Vagina (tissue), 2 donors: Measurements from ENCODE around the gene CBX4. TPM values are rescaled to one million over a fixed set of nuclear protein-coding genes. Genes with fewer than 3 reads are reported as not detected.

Experiments
- DNase-seq, 2 donors: peaks; one replicate each; pipeline ENCODE4 v3.0.0-alpha.2; 2017; ENCODE audit errors: extremely low spot score in 2 of 2
- H3K27ac ChIP-seq: fragments of 200-600 bp; sonication (generic); one replicate; pipeline ENCODE4 v1.5.1; 2019
- H3K27me3 ChIP-seq: fragments of 200-600 bp; sonication (generic); one replicate; pipeline ENCODE4 v1.5.1; 2019
- H3K36me3 ChIP-seq, 2 donors: fragments of 200-600 bp; sonication (generic); one replicate each; pipeline ENCODE4 v1.5.1; 2017 to 2019
- H3K4me1 ChIP-seq: fragments of 200-600 bp; sonication (generic); one replicate; pipeline ENCODE4 v1.5.1; 2019
- H3K4me3 ChIP-seq, 2 donors: fragments of 200-600 bp; sonication (generic); 1 replicate in 1 of 2; 2 replicates in 1 of 2; pipeline ENCODE4 v1.5.1; 2016 to 2019
- H3K9me3 ChIP-seq: fragments of 200-600 bp; sonication (generic); one replicate; pipeline ENCODE4 v1.5.1; 2019
- CTCF ChIP-seq, 3 experiments: fragments of 450-650 bp in 2 of 3; fragments of 200-600 bp in 1 of 3; sonication (generic) in 1 of 3; IDR thresholded peaks; one replicate each; pipeline ENCODE4 v1.5.1; 2017 to 2019; ENCODE audit warnings: antibody characterized with exemption in 3 of 3, mild to moderate bottlenecking in 2 of 3, moderate library complexity in 2 of 3
- POLR2A ChIP-seq, 2 donors: fragments of 450-650 bp; IDR thresholded peaks; one replicate each; pipeline ENCODE4 v1.6.1; 2017; ENCODE audit warnings: antibody characterized with exemption in 2 of 2, mild to moderate bottlenecking in 2 of 2, moderate library complexity in 2 of 2
- POLR2AphosphoS5 ChIP-seq, 2 donors: sonication (generic); formaldehyde crosslinking; IDR thresholded peaks; one replicate each; pipeline ENCODE4 v1.9.0; 2017; ENCODE audit warnings: antibody characterized with exemption in 2 of 2, mild to moderate bottlenecking in 2 of 2, low read depth in 1 of 2; ENCODE audit not compliant: insufficient read depth in 1 of 2
- intact Hi-C: fragments of 100-400 bp; cut with DNase I; formaldehyde crosslinking; loops from one replicate; pipeline ENCODE4 v1.15.1; 2023
- total RNA-seq: library from RNA; depleted of rRNA; stranded (reverse); fragments of >200 nt; gene quantifications from one replicate; pipeline ENCODE4 v1.2.3, GENCODE V29; 2016

The CBX4 gene
- total RNA-seq, 1 donor from 2014 or later: 13.0 TPM

DNA sequence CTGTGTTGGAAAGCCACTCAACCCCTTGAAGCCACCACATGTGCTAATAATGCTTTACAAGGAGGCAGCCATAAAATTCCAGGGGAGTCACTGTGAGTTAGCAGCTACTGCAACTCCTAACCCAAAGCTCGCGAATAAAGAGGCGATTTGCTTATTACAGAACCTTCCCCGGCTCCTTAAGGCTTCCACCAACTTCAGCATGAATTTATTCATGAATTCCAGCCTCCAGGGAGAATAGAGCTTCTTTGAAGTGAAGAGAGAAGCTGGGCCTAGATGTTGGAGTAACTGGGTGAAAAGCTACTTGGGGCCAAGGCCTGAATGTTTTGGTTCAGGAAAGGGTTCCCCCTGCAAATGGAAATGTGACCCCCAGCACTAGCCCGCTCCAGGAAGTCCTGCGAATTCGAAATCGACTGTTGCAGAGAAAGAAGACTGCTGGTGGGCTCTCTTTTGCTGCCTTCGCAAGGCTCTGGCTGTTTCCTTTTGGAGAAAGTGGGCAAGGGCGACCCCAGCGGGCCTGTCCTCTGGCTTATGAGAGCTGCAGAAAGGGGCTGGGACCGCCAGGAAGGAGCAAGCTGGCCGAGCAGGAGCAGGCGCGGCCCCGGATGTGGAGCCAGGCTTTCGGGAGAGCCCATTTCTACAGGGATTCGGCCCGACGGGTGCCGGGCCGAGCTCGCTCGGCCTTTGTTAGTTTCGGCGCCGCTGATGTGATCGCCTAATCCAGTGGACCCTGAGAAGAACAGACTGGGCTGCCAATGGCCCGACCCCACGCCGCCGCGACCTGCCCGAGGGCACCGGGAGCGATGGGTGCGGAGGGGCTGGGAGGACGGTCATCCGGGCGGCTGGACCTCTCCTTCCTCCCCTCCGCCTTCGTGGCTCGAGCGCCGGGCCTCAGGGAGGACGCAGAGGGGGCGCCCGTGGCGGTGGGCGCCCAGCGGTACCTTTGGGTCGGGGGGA, 50.0 kb downstream of the CBX4 start:
- Histone ChIP-seq H3K4me3 (no peak overlapping the region), H3K36me3 (no peaks in the 10 kb centered on the region), H3K9me3 (no peaks in the 10 kb centered on the region), H3K27me3 (peaks cover 28% of the 10 kb centered on the region), H3K27ac (no peak overlapping the region), H3K4me1 (peaks cover 41% of the 10 kb centered on the region)
- intact Hi-C loops: no loop called here
- TF ChIP-seq POLR2AphosphoS5 (IDR thresholded peaks at IDR 0.05; ENCODE audit: insufficient read depth in 1 of 2, low read depth in 1 of 2) (no peak), CTCF (IDR thresholded peaks at IDR 0.05) (no peak), POLR2A (IDR thresholded peaks at IDR 0.05) (no peak)
- no peak for DNase-seq

DNA sequence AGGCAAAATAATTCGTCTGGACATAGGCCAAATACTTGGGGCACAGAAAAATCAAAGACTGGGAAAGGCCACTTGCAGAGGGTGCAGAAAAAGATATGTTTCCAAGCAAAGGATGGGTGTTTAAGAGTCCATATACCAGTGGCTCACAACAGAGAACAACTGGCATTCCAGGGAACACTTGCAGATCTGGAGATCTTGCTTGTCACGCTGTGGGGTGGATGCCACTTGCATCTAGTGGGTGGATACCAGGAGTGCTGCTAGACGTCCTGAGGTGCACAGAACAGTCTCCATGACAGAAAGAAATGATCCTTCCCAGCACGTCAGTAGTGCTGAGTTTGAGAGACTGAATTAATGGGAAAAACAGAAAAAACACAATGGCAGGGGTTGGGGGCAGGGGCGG, 50.8 kb downstream of the CBX4 start:
- H3K27me3 ChIP-seq: peaks cover 28% of the 10 kb centered on the region
- intact Hi-C loops: no loop called here

DNA sequence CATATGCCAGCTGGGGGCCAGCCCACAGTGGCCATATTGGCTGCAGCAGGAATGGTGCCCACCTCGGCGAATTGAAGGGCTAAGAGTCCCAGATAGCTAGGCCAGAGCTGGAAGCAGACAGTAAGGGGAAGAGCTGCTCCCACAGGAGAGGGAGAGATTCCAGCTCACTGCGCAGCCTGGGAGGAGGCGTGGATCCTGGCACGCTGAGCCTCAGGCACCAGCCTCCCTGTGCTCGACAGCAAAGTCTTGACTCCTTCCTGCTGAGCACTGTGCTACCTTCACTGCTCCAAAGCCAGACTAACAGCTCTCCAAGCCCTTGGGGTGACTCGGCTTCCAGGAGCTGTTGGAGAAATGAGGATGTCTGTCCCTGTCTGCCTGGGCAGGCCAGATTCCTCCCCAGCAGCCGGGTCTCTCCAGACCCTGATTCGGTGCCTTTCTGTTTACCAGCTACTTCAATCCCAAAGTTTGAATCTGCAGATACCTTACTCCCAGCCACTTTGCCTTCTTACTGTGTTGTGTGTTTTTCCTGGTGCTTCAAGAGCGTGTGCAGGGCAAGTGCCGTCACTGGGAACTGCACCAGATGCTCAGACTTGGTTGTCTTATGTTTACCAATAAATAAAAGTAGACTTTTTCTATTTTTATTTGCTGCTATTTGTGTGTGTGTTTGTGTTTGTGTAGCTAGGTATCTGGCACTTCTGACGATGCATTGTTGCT, 52.2 kb downstream of the CBX4 start:
- peaks cover 26% of the 10 kb centered on the region for H3K4me1 ChIP-seq
- no peak overlapping the region for H3K4me3 ChIP-seq
- TF ChIP-seq POLR2A (IDR thresholded peaks at IDR 0.05) (no peak), CTCF (IDR thresholded peaks at IDR 0.05) (no peak), POLR2AphosphoS5 (IDR thresholded peaks at IDR 0.05; ENCODE audit: insufficient read depth in 1 of 2, low read depth in 1 of 2) (no peak)
- DNase-seq: no peak
- H3K36me3 ChIP-seq: no peaks in the 10 kb centered on the region
- peaks cover 21% of the 10 kb centered on the region for H3K27me3 ChIP-seq
- no peak overlapping the region for H3K27ac ChIP-seq
- intact Hi-C loops: no loop called here
- no peaks in the 10 kb centered on the region for H3K9me3 ChIP-seq

More for the DNA sequence above, 50.8 kb downstream of the CBX4 start:
- peaks cover 40% of the 10 kb centered on the region for H3K4me1 ChIP-seq
- H3K4me3 ChIP-seq: no peak overlapping the region
- H3K27ac ChIP-seq: no peak overlapping the region
- H3K36me3 ChIP-seq: no peaks in the 10 kb centered on the region
- no peaks in the 10 kb centered on the region for H3K9me3 ChIP-seq
- TF ChIP-seq CTCF (IDR thresholded peaks at IDR 0.05) (no peak), POLR2AphosphoS5 (IDR thresholded peaks at IDR 0.05; ENCODE audit: insufficient read depth in 1 of 2, low read depth in 1 of 2) (no peak), POLR2A (IDR thresholded peaks at IDR 0.05) (no peak)
- DNase-seq: no peak

GRCh38 chr17:79785900-79786810, 53.1 kb downstream of the CBX4 start:
- no peak for TF ChIP-seq CTCF (IDR thresholded peaks at IDR 0.05)
- no peak for TF ChIP-seq POLR2AphosphoS5 (IDR thresholded peaks at IDR 0.05; ENCODE audit: insufficient read depth in 1 of 2, low read depth in 1 of 2)
- no peak for TF ChIP-seq POLR2A (IDR thresholded peaks at IDR 0.05)
- no peaks in the 10 kb centered on the region for H3K36me3 ChIP-seq
- DNase-seq: no peak
- H3K4me3 ChIP-seq: no peak overlapping the region
- H3K4me1 ChIP-seq: peaks cover 17% of the 10 kb centered on the region
- peaks cover 12% of the 10 kb centered on the region for H3K27me3 ChIP-seq
- no peak overlapping the region for H3K27ac ChIP-seq
- intact Hi-C loops: no loop called here
- no peaks in the 10 kb centered on the region for H3K9me3 ChIP-seq
